DND-41 (cell line): Measurements from ENCODE around the gene ARL5A.

Experiments used
- ATAC-seq: fragments of 200-7000 bp; cut with Tn5 transposase; 3 replicates; pipeline ENCODE4 v1.9.1; 2021; ENCODE audit warnings: low read depth; ENCODE audit not compliant: insufficient read depth
- DNase-seq: peaks from one replicate; pipeline ENCODE4 v3.0.0-alpha.2; 2020
- H2AFZ ChIP-seq: 2 replicates; pipeline ENCODE4 v1.6.0; 2012; ENCODE audit warnings: low read depth, low read length
- H3K27ac ChIP-seq: 2 replicates; pipeline ENCODE4 v1.5.1; 2012; ENCODE audit warnings: low read length, inconsistent platforms
- H3K27me3 ChIP-seq: fragments of 200-600 bp; sonication (generic); 2 replicates; pipeline ENCODE4 v1.6.0; 2012; ENCODE audit warnings: low read length, mild to moderate bottlenecking, inconsistent platforms; ENCODE audit not compliant: insufficient read depth, poor library complexity
- H3K36me3 ChIP-seq: 2 replicates; pipeline ENCODE4 v1.5.1; 2012; ENCODE audit warnings: low read length, inconsistent platforms; ENCODE audit not compliant: insufficient read depth
- H3K4me1 ChIP-seq: 2 replicates; pipeline ENCODE4 v1.5.1; 2012; ENCODE audit warnings: mild to moderate bottlenecking, low read length; ENCODE audit not compliant: insufficient read depth
- H3K4me2 ChIP-seq: 2 replicates; pipeline ENCODE4 v1.6.0; 2012; ENCODE audit warnings: mild to moderate bottlenecking, moderate library complexity, low read length, inconsistent platforms; ENCODE audit not compliant: insufficient read depth
- H3K4me3 ChIP-seq, 2 experiments: fragments of 200-600 bp in 1 of 2; shearing (Covaris generic) in 1 of 2; 2 replicates each; pipeline ENCODE4 v1.5.1; 2012 to 2016; ENCODE audit warnings: inconsistent platforms in 2 of 2, low read length in 2 of 2, mild to moderate bottlenecking in 2 of 2, low read depth in 1 of 2, moderate library complexity in 1 of 2
- H3K79me2 ChIP-seq: 2 replicates; pipeline ENCODE4 v1.6.0; 2012; ENCODE audit warnings: low read length, inconsistent platforms; ENCODE audit not compliant: insufficient read depth
- H3K9ac ChIP-seq: 2 replicates; pipeline ENCODE4 v1.6.0; 2012; ENCODE audit warnings: low read depth, mild to moderate bottlenecking, inconsistent platforms, low read length, moderate library complexity
- H3K9me3 ChIP-seq: 2 replicates; pipeline ENCODE4 v1.5.1; 2012; ENCODE audit warnings: low read length, moderate library complexity, mild to moderate bottlenecking, inconsistent platforms; ENCODE audit not compliant: insufficient read depth, severe bottlenecking
- H4K20me1 ChIP-seq: 2 replicates; pipeline ENCODE4 v1.6.0; 2012; ENCODE audit warnings: low read length; ENCODE audit not compliant: insufficient read depth
- EZH2 ChIP-seq: IDR thresholded peaks from 3 replicates; pipeline ENCODE4 v1.6.1; 2012; ENCODE audit warnings: borderline replicate concordance, low read depth, mild to moderate bottlenecking, moderate library complexity, low read length, inconsistent platforms; ENCODE audit not compliant: severe bottlenecking
- TF ChIP-seq, protein P1 (sequence below): IDR thresholded peaks from 2 replicates; pipeline ENCODE4 v1.5.1; 2012; ENCODE audit warnings: borderline replicate concordance, low read length, moderate library complexity, mild to moderate bottlenecking; ENCODE audit not compliant: poor library complexity, severe bottlenecking; ENCODE audit errors: extremely low read depth

Gene ARL5A

DNA sequence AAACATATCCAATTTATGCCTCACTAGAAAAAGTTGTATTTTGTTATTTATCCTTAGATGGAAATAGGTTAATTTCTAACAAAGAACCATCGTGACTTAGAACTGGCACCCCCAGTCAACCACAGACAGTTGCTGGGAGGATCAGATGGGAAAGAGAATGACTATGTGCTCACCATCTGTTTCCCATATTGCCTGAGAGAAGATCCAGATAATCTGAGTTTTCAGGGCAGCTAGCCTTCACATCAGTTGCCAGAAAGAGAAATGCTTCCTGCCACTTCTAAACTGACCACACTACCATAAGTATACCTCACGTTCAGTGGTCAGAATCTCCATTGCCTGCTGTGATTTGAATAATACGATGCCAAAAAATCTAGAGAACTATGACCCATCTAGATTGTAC lies 65.5 kb downstream of the ARL5A start:
- Histone ChIP-seq H3K4me3 (no peak overlapping the region), H3K9me3 (no peaks in the 10 kb centered on the region), H3K4me2 (no peak overlapping the region), H3K4me1 (no peaks in the 10 kb centered on the region), H3K9ac (no peak overlapping the region), H3K27me3 (no peaks in the 10 kb centered on the region), H3K36me3 (no peaks in the 10 kb centered on the region), H4K20me1 (no peaks in the 10 kb centered on the region), H3K79me2 (no peaks in the 10 kb centered on the region), H2AFZ (no peak overlapping the region), H3K27ac (no peak overlapping the region)
- no peak for DNase-seq
- no peak for ATAC-seq
- TF ChIP-seq, protein P1, sequence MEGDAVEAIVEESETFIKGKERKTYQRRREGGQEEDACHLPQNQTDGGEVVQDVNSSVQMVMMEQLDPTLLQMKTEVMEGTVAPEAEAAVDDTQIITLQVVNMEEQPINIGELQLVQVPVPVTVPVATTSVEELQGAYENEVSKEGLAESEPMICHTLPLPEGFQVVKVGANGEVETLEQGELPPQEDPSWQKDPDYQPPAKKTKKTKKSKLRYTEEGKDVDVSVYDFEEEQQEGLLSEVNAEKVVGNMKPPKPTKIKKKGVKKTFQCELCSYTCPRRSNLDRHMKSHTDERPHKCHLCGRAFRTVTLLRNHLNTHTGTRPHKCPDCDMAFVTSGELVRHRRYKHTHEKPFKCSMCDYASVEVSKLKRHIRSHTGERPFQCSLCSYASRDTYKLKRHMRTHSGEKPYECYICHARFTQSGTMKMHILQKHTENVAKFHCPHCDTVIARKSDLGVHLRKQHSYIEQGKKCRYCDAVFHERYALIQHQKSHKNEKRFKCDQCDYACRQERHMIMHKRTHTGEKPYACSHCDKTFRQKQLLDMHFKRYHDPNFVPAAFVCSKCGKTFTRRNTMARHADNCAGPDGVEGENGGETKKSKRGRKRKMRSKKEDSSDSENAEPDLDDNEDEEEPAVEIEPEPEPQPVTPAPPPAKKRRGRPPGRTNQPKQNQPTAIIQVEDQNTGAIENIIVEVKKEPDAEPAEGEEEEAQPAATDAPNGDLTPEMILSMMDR = no peak
- no peak for TF ChIP-seq EZH2

DNA sequence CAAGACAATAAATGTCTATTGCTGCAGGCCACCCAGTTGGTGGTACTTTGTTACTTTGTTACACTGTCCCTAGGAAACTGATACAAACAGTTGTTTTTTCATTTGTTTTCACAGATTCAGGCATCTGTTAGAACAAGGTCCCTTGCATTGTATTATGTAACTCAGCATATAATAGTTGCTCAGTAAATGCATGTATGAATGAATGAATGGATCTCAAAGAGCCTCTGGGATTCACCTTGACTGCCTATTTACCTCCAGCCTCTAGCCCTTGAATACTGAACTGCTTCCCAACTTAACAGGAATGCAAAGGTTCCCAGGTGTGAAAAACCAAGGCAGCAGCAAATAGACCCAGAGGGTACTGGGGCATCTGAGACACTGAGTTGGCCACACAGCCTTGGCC lies 66.5 kb downstream of the ARL5A start:
- Histone ChIP-seq H3K4me1 (no peaks in the 10 kb centered on the region), H3K36me3 (no peaks in the 10 kb centered on the region), H3K9me3 (no peaks in the 10 kb centered on the region), H2AFZ (no peak overlapping the region), H3K27ac (no peak overlapping the region), H3K9ac (no peak overlapping the region), H3K79me2 (no peaks in the 10 kb centered on the region), H3K4me2 (no peak overlapping the region), H3K27me3 (no peaks in the 10 kb centered on the region), H4K20me1 (no peaks in the 10 kb centered on the region), H3K4me3 (no peak overlapping the region)
- no peak for TF ChIP-seq EZH2
- TF ChIP-seq, protein P1 = no peak
- ATAC-seq (no peak), DNase-seq (no peak)

DNA sequence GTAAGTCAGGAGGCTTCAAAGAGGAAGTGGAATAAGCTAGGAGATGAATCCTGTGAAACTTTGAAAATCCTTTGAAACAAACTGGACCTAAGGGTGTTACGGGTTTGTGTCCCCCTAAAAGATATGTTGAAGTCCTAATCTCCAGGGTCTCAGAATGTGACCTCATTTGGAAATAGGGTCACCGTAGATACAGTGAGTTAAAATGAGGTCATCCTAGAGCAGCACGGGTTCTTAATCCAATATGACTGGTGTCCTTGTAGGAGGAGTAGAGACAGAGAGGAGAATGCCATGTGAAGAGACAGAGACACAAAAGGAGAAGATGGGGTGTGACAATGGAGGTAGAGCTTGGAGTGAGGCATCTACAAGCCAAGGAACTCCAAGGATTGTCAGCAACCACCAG lies 67.0 kb downstream of the ARL5A start:
- Histone ChIP-seq H3K4me3 (no peak overlapping the region), H3K79me2 (no peaks in the 10 kb centered on the region), H4K20me1 (no peaks in the 10 kb centered on the region), H3K36me3 (no peaks in the 10 kb centered on the region), H2AFZ (no peak overlapping the region), H3K4me2 (no peak overlapping the region), H3K27me3 (no peaks in the 10 kb centered on the region), H3K4me1 (no peaks in the 10 kb centered on the region), H3K27ac (no peak overlapping the region), H3K9me3 (no peaks in the 10 kb centered on the region), H3K9ac (no peak overlapping the region)
- no peak for DNase-seq
- no peak for ATAC-seq
- TF ChIP-seq EZH2 = no peak
- TF ChIP-seq, protein P1 = no peak

DNA sequence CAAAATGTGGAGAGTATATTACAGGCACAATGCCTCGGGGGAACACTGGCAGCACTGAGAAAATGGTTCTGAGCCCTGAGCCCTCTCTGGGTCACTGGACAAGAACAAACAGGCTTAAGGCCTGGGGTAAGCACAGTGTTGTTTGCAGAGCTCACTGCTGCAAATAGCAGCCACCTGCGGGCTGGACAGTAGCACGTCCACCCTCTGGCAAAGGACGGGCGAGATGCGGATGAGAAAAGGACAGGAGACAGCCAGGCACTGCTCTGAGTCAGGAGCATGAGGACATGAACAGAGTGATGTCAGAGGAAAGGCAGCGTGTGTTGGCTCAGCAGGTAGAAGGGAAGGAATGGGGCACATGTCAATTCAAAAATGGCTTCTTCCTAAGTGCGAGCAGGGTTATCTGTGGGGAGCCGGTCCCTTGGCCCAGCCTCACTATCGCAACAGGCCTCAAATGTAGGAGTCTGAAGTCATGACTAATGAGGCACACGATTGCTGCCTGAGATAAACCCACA lies 68.0 kb downstream of the ARL5A start:
- Histone ChIP-seq H3K27ac (no peak overlapping the region), H3K9ac (no peak overlapping the region), H2AFZ (no peak overlapping the region), H3K36me3 (no peaks in the 10 kb centered on the region), H3K4me2 (no peak overlapping the region), H3K79me2 (no peaks in the 10 kb centered on the region), H3K9me3 (no peaks in the 10 kb centered on the region), H3K4me3 (no peak overlapping the region), H3K4me1 (no peaks in the 10 kb centered on the region), H4K20me1 (no peaks in the 10 kb centered on the region), H3K27me3 (no peaks in the 10 kb centered on the region)
- ATAC-seq (no peak), DNase-seq (no peak)
- no peak for TF ChIP-seq EZH2
- TF ChIP-seq, protein P1 = no peak
